ENCODE measurements around the gene FAM217B.

Gene FAM217B

DNA sequence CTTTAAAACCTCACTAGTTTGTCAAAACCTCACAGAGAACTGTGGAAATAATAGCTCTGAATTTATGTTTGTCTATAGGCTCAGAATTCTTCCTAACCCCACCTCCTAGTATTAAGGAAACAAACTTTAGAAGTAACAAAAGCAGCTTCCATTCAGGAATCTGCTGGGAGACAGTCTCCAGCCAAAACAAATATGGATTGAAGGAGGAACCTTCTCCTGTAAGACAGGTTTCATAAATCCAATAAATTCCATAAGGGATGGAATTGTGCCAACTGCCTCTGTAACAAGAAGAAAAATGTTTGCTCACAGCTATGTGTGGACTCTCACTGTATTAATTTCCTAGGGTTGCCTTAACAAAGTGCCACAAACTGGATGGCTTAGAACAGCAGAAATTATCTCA, 14.3 kb upstream of the FAM217B start:
- TF ChIP-seq, protein P1, sequence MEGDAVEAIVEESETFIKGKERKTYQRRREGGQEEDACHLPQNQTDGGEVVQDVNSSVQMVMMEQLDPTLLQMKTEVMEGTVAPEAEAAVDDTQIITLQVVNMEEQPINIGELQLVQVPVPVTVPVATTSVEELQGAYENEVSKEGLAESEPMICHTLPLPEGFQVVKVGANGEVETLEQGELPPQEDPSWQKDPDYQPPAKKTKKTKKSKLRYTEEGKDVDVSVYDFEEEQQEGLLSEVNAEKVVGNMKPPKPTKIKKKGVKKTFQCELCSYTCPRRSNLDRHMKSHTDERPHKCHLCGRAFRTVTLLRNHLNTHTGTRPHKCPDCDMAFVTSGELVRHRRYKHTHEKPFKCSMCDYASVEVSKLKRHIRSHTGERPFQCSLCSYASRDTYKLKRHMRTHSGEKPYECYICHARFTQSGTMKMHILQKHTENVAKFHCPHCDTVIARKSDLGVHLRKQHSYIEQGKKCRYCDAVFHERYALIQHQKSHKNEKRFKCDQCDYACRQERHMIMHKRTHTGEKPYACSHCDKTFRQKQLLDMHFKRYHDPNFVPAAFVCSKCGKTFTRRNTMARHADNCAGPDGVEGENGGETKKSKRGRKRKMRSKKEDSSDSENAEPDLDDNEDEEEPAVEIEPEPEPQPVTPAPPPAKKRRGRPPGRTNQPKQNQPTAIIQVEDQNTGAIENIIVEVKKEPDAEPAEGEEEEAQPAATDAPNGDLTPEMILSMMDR (IDR thresholded peaks at IDR 0.05; ENCODE audit: low read depth, low read length, missing control alignments), result no peak
- in situ Hi-C loops (cut with HindIII; ENCODE audit: low pct_ligation_motif_present, low sequenced_read_pairs), result no loop called here
- DNase-seq, result no peak
- H3K36me3 ChIP-seq (replicated peaks), result no peaks in the 10 kb centered on the region
- H3K27me3 ChIP-seq (replicated peaks), result no peaks in the 10 kb centered on the region
- no peak overlapping the region for H3K27ac ChIP-seq
- H3K4me3 ChIP-seq (ENCODE audit: low read depth, low read length), result no peak overlapping the region

DNA sequence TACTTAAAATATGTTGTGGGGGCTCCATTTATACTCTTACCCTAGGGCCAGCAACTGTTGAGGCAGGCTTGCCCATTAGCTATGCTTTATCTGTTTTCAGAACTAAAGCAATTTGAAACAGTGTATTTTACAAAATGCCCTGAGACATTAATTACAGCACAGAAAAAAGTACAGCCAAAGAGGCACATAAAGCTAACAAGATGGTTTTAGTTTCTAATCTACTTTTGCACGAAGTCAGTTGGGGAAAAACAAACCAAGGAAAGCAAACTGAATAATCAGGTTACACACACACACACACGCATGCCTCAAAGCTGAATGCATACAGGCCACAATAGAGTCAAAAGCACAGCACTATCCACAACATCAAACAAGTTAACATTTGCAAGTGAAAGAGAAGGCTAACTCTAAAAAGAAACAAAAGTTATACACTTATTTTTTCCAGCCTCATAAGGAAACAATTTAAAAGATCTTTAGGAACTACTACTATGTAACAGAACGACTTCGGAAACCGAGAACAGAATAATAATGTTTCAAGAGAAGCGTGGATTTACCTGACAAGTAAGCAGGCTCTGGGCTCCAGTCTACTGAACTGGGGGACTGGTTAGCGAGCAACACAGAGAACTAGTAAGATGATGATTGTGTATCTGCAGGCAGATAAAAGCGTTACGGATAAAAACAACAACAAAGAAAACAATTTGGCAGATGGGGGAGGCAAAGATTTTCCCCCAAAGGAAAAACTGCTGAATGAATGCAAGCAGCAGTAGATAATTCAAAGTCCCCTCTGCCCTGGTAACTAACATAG, 8.5 kb upstream of the FAM217B start:
- Histone ChIP-seq H3K27ac (no peak overlapping the region), H3K4me3 (ENCODE audit: low read depth, low read length) (no peak overlapping the region), H3K36me3 (replicated peaks) (no peaks in the 10 kb centered on the region), H3K27me3 (replicated peaks) (no peaks in the 10 kb centered on the region)
- TF ChIP-seq, protein P1 (IDR thresholded peaks at IDR 0.05; ENCODE audit: low read depth, low read length, missing control alignments), result no peak
- in situ Hi-C loops (cut with HindIII; ENCODE audit: low pct_ligation_motif_present, low sequenced_read_pairs), result no loop called here
- DNase-seq, result no peak

DNA sequence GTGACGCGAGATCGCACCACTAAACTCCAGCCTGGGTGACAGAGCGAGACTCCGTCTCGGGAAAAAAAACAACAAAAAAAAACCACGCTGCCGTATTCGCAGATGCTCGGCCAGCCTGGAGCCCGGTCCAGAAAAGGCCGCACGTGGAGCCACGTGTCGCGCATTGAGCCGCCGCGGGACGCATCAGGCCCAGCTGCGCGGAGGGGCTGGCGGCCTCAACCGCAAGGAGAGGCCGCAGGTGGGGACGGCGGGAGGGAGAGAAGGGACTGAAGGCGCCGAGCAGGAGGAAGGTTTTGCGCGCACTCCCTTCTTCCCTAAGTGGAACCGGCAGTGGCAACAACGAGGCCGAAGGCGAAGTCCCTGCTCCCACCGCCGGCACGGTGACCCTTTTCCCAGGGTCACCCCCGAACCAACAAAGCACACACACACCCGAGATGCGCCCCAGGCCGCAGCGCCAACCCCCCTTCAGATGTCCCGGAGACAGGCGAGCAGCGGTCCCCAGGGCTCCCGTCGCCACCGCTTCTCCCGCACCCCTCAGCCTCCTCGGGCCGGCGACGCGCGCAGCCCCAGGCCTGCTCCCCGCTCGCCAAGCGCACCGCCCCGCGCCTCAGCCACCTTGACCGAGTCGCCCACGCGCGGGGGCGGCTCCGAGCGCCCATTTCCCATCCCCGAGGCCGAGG, 7.4 kb upstream of the FAM217B start:
- no peaks in the 10 kb centered on the region for H3K27me3 ChIP-seq (replicated peaks)
- no peaks in the 10 kb centered on the region for H3K36me3 ChIP-seq (replicated peaks)
- TF ChIP-seq, protein P1 (IDR thresholded peaks at IDR 0.05; ENCODE audit: low read depth, low read length, missing control alignments), result no peak
- no peak for DNase-seq
- H3K27ac ChIP-seq, result no peak overlapping the region
- in situ Hi-C loops (cut with HindIII; ENCODE audit: low pct_ligation_motif_present, low sequenced_read_pairs), result no loop called here
- no peak overlapping the region for H3K4me3 ChIP-seq (ENCODE audit: low read depth, low read length)

DNA sequence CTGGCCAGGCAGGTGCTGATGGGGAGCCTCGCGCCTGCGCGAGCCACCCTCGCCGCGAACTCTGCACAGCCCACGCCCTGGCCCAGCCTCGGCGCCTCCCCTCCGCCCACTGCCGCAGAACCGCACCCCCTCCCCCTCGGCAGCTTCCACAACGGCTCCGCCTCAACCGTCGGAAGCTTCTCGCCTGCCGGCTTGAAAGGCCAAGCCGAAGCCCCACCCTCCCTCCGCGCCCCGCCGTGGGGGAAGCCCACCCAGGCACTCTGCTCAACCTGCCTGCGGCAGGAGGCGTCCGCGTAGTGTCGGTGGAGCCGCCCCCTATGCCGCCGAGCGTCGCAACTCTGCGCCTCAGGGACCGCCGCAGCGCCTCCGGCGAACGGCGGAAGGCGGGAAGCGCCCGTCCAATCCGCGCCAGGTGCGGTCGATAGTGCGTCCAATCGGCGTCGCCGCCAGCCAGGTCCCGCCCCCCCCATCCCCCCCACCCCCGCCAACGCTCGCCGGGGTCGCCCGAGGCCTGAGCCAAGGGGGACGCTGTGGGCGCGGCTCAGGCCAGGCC, 6.8 kb upstream of the FAM217B start, which contains the start of gene SYCP2:
Gene SYCP2 (minus strand): TSS at position 342 of the 553 bp plus-strand sequence. CDS start 11,224 bp downstream, outside the sequence.
- TF ChIP-seq, protein P1 (IDR thresholded peaks at IDR 0.05; ENCODE audit: low read depth, low read length, missing control alignments), result no peak
- in situ Hi-C loops (cut with HindIII; ENCODE audit: low pct_ligation_motif_present, low sequenced_read_pairs), result no loop called here
- H3K27ac ChIP-seq, result no peak within 1 kb of the TSS

DNA sequence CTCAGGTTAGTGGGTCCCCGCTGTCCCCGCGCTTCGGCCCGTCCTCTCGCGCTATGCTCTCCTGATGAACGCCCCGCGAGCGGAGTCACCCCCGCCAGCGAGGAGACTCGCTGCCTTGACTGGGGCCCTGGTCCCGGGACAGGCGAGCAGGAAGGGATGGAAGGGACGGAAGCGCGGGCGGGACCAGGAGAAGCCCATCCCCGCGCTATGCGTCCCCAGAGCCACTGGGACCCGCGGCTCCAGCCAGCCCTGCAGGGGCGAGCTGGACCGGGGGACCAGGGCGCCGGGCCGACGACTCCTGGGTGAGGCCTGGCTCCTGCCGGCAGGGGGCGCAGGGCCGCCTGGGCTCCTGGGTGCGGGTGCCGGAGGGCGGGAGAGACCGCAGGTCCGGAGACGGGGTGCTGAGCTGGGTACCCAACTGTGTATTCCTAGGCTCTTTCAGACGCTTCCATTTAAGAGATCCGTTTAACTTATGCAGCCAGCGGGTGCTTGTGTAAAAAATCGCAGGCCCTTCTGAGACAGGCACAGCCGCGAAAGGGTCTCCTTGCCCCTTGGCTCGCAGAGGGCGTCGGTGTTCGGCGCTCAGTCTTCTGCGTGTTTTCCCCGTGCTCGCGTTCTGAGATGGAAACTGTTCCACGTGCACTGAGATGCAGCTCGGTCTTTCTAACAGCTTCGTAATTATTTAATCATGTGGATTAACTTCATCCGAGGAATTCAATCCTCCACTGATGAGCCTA, 6.2 kb upstream of the FAM217B start:
- TF ChIP-seq, protein P1 (IDR thresholded peaks at IDR 0.05; ENCODE audit: low read depth, low read length, missing control alignments), result peak; percentile 71
- Histone ChIP-seq H3K4me3 (ENCODE audit: low read depth, low read length) (peak overlapping the region; percentile 63), H3K27me3 (replicated peaks) (no peaks in the 10 kb centered on the region), H3K27ac (no peak overlapping the region), H3K36me3 (replicated peaks) (no peaks in the 10 kb centered on the region)
- in situ Hi-C loops (cut with HindIII; ENCODE audit: low pct_ligation_motif_present, low sequenced_read_pairs), result no loop called here
- DNase-seq, result peak; percentile 39

More for the DNA sequence above, 6.8 kb upstream of the FAM217B start, which contains the start of gene SYCP2:
- H3K27me3 ChIP-seq (replicated peaks), result no peaks in the 10 kb centered on the region
- peak; percentile 13 for DNase-seq
- H3K36me3 ChIP-seq (replicated peaks), result no peaks in the 10 kb centered on the region
- H3K4me3 ChIP-seq (ENCODE audit: low read depth, low read length), result peak within 1 kb of the TSS; percentile 63
